ENCODE measurements around the gene ATAD3A.

DNA sequence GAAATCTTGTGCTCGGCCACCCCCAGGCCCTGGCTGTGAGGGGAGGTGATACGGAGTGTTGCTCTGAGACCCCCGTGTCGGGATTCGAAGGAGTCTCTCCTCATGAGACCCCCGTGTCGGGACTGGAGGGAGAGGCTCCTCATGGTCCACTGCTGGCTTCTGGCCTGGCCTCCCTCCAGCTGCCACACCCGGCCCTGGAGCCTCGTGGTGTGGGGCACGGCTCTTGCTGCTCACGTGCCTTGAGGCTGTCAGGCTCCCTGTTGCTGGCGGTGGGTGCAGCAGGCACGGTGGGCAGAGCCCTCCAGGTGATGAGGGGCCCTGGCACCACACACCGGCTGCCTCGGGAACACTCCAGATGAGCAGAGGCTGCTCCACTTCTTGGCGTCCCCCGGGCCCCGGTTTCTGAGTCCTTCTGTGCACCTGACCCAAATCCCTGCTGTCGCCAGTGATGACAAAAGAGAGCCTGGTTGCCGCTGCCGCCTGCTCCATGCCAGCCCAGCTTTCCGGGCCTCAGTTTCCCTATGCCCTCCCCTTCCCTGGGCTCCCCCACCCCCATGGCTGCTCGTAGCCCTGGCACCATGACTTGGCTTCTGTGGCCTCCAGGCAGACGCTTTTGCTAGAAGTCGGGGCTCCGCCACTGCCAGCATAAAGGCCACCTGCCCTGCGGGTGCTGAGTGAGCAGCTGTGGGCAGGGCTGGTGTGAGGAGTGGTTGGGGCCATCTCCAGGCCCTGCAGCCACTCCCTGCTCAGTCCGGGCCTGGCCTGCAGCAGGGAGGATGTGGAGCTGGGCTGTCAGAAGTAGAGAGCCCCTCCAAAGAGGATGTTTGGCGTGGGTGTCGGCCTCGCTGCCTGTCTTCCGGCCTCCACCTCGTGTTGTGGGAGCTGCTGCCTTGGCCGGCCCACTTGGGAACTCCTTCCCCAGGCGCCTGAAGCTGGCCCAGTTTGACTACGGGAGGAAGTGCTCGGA is 16.6 kb downstream of the ATAD3A start:
- no peak for TF ChIP-seq SUZ12 (IDR thresholded peaks at IDR 0.05; ENCODE audit: extremely low read depth, insufficient read depth, insufficient read length)
- no peak for TF ChIP-seq YY1 (IDR thresholded peaks at IDR 0.05; ENCODE audit: insufficient read depth, insufficient read length)
- no peak for TF ChIP-seq ZNF274 (IDR thresholded peaks at IDR 0.05; ENCODE audit: low read depth, low read length)

Data from NT2/D1 (cell line).